ENCODE measurements around the gene DPP10.
"Not testable (repeated sequence)": the region's sequence is repeated elsewhere in the genome, so short reads cannot be mapped to it uniquely, and the experiment has no call there.

The DPP10 gene

GRCh38 chr2:115034801-115035200 lies 592.4 kb downstream of the DPP10 start:
- no peak for DNase-seq

- no peak for DNase-seq
Observed at GRCh38 chr2:115036818-115037217, 594.4 kb downstream of the DPP10 start.

GRCh38 chr2:115057473-115057872 lies 615.0 kb downstream of the DPP10 start:
- DNase-seq, result no peak

- DNase-seq, result no peak
Observed at GRCh38 chr2:115070002-115070401, 627.6 kb downstream of the DPP10 start.

DNA sequence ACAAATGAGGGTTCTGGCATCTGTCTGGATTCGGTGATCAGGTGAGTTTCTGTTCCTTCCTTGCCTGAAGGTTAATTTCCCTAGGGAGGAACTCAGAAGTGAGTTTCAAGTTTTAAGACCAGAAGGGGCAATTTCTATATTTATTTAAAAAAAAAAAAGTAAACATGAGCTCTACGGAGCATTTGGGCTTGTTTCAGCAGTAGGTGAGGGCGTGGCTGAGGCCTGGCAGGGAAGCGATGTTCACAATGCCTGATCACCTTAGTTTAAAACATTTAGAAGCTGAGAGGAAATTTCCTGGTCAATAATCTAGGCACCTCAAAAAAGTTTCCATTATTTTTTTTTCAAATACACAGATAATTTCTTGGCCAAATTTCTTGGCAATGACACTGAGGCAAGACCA lies 629.1 kb downstream of the DPP10 start:
- DNase-seq, result no peak

GRCh38 chr2:115075800-115076199 lies 633.4 kb downstream of the DPP10 start:
- DNase-seq, result no peak

DNA sequence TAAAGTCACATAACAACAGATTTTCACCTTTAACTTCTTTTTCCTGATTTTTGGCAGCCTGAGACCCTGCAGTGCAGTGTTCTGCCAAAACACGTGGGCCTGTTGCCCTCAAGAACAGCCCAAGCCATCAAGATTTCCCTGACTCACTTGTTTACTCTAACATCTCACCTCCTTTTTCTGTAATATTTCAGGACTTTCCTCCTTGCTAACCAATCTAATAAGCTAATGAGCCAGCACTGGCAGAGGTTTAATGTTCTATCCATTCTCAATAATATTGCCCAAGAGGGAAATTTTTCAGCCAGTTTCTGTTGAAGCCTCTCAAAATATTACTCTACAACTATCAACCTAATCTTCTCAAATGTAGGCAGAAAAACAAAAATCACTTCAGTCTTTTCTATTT lies 635.2 kb downstream of the DPP10 start:
- no peak for DNase-seq

DNA sequence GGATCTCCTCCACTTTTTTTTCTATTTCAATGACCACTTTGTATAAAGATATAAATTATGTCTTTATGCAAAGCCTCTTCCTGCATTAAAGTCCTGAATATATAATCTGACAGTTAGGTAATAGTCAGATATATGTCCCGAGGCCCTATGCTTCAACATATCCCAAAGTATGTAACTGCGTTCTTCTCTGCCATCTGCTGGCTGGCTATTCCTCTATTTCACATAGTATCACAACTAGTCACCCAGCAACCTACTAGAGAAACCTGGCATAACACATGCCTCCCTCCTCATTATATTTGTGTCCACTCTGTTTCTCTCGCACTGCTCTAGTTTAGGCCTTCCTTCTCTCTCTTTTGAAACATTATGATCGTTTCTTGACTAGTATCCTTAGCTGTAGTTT lies 640.8 kb downstream of the DPP10 start:
- DNase-seq, result no peak

GRCh38 chr2:115083711-115084110 lies 641.3 kb downstream of the DPP10 start:
- DNase-seq, result no peak

DNA sequence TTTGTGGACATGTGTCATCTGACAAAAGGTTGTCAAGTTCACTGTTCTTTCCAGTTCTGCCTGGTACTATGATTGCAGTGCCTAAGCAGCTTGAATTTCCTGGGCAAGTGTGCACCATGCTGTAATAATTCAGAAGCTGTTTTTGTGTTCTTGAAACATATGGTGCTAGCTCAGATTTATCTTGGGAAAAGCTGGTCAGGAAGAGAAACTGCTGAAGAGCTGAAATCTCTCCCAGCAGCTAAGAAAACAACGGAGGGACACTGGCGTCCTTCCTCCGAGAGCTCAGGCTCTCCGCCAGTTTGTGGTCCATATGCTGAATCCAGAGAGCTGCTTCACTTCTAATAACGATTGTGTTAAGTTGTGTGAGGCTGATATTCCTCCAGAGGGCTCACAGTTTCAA lies 642.0 kb downstream of the DPP10 start:
- DNase-seq, result no peak

GRCh38 chr2:115086051-115086620 lies 643.7 kb downstream of the DPP10 start:
- not testable (repeated sequence) for DNase-seq

DNA sequence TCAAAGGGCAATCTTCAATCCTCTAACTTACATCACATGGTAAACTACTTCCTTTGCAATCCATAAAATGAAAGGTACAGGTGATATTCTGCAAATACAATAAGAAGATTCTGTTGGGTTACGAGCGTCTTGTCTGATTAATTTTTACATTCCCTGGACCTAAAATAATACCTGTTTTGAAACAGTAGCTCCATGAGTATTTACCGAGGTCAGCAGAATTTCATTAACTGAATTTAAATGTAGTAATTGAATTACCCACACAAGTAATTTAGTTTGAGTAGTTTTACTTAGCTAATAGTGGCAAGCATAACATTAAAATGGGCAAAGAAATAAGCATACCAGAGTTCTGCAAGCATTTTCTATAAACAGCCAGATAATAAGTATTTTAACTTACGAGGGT lies 652.0 kb downstream of the DPP10 start:
- no peak for DNase-seq

- DNase-seq, result no peak
Observed at GRCh38 chr2:115105966-115106365, 663.5 kb downstream of the DPP10 start.

DNA sequence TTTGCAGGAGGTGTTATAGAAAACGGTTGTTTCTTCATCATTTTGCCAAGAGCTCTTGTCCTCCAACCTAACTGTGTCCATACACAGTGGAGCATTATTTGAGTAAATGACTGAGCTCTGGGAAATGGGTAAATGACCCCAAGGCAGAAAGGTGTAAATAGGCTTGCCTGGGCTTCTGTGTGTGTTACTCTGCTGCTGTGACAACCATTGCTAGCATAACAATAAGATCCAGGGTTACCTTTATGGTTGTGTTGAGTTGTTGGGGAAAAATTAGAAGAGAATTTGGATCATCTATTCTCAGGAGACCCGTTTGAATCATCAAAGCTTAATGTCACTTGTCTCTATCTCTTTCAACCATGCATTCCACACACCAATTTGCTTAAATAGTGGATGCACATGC lies 672.7 kb downstream of the DPP10 start:
- no peak for DNase-seq

- DNase-seq, result no peak
Observed at GRCh38 chr2:115118306-115118705, 675.9 kb downstream of the DPP10 start.

DNA sequence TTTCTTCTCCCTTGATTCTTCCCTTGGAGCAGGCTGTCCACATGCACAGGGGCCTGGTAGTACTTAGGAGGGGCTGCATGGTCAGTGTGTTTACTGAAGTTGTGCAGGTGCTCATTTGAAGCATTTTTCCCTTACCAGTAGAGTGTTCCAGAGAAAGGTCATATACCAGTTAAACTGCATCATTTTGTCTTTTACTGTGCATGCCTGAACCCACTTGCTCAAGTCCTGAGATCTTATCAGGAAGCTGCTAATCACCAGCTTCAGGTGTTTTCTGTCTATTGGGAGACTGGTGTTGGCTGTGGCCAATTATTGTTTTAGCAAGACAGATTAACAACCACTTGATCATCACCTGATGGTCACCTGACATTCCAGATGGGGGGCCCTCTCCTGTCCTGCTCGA lies 676.6 kb downstream of the DPP10 start:
- no peak for DNase-seq

DNA sequence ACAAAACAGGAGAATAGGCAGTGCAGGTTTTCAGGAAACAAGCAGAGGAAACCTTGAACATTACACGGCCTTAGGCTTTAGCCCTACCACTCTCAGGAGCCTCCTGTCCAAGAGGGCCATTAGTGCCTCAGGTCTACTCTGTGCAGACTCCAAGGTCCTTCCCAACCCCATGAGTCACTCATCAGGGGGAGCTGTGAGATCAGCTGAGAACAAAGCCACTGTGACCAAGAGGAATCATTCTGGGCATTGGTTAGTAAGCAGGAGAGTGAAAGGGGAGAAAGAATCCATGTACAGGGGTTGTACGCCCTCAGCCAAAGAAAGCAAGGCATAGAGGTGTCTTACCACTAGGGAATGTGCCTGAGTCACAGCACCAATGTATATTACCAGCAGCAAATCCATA lies 680.3 kb downstream of the DPP10 start:
- no peak for DNase-seq

DNA sequence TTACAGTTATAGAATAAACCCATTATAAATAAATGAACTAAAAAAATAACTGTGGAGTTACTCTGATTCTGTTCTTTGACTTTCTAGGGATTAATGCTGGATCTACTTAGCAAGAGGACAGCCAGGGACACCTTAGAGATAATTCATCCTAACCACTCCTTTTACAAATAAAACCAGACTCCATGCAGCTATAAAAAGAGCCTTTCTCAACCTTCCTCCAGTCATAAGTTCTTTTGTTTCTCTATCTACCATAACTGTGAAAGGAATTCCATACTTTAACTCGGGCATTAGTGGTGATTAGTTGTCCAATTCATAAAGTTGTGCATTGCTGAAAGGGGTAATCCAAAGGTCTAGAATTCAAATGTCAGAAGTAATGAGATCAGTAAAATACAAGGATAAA lies 682.4 kb downstream of the DPP10 start:
- DNase-seq, result no peak

DNA sequence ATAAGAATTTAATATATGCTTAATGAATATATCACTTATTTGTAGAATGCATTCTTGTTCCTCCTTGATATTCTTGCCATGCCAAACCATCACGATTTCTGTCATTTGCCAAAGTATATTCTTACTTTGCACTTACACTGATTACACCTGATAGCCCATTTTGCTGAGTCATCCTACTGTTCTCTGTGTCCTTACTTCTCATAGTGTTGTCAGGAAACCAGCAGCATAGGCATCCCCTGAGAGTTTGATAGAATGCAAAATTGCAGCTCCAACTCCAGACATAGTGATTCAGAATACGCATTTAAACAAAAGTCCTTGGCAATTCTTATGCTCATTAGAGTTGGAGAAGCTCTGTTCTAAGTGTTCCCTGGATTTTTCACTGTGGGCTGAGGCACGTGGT lies 687.1 kb downstream of the DPP10 start:
- DNase-seq, result no peak

GRCh38 chr2:115160531-115161080 lies 718.2 kb downstream of the DPP10 start:
- peak; percentile 12 for DNase-seq

DNA sequence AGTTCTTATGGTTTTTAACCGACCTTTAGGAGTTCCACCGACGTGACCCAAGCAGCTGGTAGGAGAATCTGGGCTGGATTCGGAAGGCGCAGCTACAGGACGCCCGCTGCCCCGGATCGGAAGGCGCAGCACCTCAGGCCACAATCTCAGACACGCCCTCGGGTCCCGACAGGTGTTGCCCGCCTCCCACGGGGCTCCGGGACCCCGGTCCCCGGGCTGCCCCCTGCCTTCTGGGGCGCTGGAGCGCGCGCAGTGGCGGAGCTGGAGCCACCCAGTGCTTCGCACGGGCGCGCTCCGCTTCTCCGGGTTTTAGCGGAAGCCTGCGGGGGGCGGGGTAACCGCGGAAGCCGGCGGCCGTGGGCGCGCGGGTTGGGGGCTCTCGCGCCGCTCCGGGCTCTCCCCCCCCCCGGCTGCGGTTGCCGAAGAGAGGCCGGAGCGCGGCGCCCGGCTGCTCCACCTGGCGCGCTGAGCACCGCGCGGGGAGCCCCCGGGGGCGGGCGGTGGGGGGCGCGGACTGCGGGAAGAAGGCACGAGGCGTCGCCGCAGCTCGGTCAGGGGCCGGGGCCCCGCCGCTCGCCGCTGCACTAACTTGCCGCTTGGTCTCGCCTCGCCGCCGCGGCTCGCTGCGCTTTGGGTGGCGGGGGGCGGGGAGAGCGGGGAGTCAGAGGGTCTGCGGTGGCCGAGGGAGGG lies 718.8 kb downstream of the DPP10 start:
- peak; percentile 76 for DNase-seq

GRCh38 chr2:115161771-115162493 lies 719.5 kb downstream of the DPP10 start:
- peak; percentile 69 for DNase-seq

GRCh38 chr2:115162494-115163293 lies 720.3 kb downstream of the DPP10 start:
- no peak for DNase-seq

All from NCI-H774 (cell line).